GM21786 (cell line): Measurements from ENCODE around the gene RPTOR.

Experiments used
- ATAC-seq: cut with Tn5 transposase; IDR thresholded peaks from one replicate; pipeline ENCODE4 v1.9.1; 2021; ENCODE audit not compliant: unreplicated experiment

Gene RPTOR

DNA sequence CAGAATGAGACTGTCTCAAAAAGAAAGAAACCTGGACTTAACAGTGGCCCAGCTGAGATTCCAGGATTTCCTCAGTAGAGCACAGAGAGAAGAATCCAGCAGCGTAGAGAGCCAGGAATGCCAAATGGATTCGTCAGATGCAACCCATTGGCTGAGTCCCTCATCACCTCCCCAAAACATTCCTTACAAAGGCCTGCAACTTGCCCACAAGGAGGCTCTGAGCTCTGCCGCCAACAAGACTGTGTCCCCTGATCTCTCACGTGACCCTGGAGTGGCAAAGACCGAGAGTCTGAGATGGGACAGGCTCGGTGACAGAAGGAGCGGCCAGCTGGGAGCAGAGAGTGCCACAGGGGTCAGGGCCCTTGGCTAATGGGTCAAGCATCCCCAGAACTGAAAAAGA is 440.1 kb downstream of the RPTOR start:
- ATAC-seq: no peak

DNA sequence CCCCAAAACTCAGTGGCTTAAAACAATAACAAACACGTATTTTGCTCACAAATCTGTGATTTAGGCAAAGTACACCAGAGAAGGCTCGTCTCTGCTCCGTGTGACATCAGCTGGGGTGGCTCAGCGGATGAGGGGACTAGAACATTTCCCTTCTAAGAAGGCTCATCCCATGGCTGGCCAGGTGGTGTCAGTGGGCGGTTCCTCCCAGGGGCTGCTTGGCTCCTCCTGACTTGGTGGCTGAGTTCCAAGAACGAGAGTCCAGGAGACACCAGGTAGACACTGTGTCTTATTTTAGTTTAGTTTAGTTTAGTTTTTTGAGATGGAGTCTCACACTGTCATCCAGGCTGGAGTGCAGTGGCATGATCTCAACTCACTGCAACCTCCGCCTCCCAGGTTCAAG is 441.4 kb downstream of the RPTOR start:
- ATAC-seq: no peak

DNA sequence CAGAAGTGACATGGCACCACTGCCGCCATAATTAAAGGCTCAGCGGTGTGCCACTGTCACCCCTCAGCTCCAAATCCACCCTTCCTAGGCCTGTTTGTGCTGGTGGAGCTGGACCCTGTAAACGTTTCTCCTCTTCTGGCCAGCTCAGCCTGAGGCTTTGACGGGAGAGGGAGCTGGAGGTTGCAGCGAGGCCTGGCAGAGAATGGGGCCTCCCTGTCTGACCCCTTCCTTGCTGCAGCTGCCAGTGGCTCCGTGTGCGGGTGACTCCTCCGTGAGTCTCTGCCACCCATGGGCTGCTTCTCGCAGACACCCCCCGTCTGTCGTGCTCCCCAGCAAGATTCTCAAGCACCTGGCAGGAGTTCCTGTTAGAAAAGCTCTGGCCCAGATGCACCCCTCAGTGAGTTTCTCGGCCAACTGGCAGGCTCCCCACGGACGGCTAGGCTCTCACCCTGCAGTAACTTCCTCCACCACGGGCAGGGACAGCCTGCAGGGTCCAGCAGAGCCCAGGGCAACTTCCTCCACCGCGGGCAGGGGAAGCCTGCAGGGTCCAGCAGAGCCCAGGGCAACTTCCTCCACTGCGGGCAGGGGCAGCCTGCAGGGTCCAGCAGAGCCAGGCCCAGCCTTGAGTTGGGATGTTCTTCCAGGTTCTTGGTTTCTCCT is 442.3 kb downstream of the RPTOR start:
- no peak for ATAC-seq

DNA sequence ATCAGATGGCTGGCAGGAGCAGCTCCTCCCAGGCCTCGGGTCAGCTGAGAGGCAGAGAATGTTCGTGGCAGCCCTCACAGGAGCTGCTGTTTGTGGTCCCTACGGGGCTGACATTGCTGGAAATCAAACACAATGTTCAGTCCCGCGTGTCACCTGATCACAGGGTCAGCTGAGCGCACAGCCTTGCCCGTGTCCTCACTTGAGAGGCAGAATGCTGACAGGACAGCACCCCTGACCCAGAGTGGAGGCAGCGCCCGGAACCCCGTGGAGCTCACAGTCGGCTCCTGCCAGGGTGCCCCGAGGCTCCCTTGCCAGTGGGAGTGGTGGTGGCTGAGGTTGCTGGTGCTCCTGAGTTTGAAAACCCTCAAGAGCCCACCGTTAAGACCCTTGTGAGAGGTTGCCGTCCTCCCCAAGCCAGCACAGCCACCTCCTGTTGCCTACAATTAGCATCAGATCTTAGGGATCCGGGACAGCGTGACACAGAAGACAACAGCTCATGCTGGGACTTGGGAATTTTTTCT is 443.4 kb downstream of the RPTOR start:
- no peak for ATAC-seq

DNA sequence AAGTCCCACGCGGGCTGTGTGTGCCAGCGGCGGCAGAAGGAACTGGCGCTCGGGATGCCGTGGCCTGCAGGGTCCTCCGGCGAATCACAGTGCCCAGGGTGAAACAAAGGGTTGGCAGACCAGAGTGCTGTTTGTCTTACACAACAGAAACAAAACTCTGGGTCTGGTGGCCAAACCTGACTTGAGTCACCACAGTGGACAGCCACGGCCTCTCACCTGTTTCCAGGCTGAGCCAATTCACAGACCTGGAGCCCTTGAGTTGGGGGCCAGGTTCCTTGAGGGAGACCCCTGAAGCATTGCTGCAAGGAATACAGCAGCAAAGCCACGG is 444.9 kb downstream of the RPTOR start:
- ATAC-seq: no peak

DNA sequence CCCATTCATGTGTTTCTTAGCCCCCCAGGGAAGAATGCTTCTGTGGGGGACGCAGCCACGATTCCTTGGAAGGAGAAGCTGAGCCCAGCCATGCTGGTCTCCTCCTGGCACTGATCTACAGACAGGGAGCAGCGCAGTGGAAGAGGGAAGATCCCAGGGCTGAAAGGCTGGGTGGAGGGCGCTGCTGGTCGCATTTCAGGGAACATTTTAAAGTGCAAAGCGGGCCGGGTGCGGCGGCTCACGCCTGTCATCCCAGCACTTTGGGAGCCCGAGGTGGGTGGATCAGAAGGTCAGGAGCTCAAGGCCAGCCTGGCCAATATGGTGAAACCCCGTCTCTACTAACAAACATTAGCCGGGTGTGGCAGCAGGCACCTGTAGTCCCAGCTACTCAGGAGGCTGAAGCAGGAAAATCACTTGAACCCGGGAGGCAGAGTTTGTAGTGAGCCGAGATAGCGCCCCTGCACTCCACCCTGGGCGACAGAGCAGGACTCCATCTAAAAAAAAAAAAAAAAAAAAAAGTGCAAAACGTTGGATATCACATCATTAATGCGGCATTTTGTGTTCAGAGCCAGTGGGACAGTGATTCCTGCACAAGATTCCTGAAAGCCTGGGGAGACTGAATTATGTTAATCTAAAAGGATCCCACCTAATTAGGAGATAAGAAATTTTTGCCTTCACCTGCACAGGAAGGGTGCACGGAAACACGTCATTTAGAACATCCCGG is 446.4 kb downstream of the RPTOR start:
- no peak for ATAC-seq

DNA sequence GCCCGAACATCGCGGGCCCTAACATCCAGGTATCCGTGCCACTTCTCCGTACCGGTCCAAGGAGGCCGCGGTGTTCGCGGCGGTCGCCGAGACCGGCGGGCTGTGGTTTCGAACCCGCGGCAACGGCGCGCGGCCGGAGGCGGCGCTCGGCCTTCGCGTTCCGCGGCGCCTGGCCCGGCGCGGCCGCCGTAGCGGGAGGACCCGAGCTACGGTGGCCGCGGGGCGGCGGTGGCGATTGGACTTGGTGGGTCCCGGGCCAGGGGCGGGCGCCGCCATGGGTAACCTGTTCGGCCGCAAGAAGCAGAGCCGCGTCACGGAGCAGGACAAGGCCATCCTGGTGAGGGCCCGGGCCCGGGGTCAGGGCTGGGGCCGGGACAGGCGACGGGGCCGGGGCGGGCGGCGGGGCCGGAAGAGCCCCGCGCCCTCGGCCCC is 447.0 kb downstream of the RPTOR start, which contains the start of gene CHMP6:
Gene CHMP6, plus strand, starts transcription at position 197 of the 432 bp plus-strand sequence. Its CDS starts 78 bp downstream, at position 275.
- ATAC-seq: no peak

DNA sequence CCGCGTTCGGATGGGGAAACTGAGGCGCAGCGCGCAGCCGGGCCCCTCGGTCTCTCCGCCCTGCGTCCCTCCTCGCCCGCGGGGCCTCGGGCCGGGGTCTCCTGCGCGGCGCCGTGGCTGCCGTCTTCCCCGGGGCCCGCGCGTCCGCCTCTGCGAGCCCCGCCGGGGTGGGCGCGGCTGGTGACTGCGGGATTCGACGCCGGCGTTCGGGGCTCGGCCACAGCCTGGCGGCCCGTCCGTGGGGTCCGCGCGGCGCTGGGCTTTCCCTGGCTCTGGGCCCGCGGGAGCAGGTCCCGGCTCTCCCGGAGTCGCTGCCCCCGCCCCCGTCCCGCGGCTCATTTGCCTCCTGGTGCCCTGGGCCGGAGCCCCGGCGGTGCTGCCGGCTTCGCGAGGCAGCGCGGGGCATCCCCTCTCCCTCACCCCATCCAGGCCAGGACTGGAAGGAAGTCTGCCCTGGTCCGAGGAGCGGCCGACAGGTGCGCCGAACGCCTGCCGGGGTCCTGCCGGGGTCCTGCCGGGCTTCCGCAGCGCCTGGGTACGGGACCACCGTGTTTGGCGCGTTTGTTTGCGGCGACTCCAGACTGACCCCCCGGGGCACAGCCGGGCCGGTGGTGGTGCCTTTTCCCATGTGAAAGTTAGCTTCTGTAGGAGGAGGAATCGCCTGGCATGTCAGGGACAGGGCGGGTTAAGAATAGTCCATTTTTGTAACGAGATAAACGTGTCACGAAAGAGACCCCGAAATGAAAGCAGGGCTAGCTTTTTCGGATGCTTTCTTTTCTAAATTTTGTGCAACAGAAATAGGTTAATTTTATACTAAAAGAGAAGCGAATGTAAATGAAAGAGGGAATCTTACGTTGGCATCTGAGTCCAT is 447.7 kb downstream of the RPTOR start:
- ATAC-seq: no peak

DNA sequence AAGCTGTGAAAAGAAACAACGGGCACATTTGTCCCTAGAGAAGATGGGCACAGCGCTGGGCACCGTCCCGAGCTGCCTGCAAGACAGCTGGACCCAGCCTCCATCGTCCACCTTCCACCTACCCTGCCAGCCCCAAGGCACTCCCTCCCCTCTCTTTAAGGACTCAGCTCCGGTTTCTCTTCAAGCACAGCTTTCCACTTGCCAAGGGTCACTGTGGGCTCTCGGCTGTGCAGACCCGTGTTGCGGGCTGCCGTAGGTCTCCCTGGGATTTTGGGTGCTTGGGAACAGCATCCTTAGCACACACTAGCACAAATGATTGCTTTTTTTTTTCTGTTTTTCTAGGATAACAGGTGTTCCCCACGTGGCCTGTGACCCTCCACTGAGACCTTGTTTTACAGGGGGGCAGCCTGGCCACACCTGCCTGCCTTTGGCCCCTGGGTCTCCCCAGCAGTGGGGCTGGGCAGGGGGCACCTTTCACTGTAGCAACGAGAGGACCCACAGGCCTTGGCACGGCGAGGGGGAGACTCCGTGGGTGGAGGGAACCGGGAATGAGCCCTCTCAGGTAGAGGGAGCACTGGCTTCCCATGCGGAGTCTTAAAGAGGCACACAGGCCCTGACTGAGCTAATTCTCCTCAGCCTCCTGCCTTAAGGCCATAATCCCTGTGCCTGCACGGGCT is 448.4 kb downstream of the RPTOR start:
- ATAC-seq: no peak

DNA sequence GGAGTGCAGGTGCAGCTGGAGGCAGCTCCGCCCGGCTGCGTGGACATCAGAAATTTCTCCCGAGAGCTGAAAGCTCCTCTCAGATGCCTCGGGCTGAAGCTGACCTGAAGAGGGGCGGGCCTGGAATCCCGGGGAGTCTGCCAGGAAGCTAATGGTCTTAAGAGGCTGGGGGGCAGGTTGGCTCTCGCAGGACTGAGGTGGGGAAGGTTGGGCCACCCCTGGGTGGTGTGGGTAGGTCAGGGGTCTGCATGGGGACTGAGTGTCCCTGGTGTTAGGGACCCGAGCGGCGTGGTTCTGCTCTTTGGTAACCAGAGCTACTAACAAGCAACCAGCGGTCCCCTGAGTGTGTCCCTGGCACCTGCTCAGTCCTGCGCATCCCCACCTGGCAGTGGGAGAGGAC is 450.5 kb downstream of the RPTOR start:
- ATAC-seq: no peak

DNA sequence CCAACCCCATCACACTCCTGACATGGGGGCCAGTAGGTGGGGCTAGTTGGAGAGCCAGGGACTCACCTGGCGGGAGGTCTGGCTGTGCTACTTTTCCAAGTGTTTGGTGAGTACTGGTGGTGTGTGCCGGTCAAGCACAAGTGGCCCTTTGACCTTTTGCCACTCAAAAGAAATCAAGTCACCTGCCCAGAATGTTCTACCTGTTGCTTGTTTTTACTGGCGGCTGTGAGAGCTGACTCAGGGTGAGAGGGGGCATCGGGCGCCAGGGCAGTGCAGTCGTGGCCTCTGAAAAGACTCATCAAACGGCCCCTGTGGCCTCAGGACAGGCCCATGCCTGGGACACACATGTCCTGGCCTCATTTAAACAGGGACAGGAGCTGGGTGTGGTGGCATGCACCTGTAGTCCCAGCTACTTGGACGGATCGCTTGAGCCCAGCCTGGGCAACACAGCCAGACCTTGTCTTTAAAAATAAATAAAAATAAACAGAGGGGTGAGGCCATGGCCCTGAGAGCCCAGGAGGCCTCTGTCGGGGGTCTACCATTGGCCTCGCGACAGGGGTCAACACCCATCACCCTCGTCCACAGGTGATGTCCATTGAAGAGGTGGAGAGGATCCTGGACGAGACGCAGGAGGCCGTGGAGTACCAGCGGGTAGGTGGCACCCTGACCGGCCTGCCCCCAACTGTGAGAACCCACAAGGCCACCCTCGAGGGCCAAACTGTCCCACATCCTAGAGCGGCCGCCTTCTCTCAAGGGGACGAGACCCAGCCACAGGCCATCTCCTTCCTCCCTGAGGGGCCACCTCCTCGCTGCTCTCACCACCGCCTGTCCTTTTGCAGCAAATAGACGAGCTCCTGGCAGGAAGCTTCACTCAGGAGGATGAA is 452.0 kb downstream of the RPTOR start:
- ATAC-seq: no peak

DNA sequence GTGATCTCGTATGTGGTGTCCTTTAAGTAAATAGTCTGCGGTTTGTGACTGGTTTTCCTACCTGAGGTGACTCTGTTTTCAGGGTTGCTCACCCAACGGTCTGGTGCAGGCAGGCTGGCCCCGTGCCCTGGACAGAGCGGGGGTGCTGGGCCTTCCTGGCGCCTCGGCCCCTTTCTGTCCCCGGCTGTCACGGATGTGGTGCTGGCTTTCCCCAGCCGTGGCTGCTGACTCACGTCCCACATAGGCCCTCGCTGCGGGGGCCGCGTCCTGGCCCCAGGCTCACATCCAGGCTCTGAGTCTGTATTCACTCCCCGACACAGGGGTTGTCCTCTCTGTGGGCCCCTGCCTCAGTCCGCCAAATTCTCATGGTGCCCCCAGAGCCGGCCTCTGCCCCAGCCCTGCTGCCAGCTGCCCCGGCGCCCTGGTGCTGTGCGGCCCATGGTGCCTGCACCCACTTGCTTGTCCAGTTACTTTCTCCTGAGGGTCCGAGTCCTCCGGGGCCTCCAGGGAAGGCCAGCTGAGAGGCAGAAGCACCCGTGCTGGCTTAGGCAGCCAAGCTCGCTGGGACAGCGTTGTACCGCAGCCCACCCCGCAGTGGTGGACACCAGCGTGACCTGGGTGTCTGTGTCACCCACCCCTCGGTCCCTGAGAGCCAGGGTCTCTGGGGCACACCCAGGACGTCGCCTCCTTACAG is 452.9 kb downstream of the RPTOR start:
- ATAC-seq: no peak

DNA sequence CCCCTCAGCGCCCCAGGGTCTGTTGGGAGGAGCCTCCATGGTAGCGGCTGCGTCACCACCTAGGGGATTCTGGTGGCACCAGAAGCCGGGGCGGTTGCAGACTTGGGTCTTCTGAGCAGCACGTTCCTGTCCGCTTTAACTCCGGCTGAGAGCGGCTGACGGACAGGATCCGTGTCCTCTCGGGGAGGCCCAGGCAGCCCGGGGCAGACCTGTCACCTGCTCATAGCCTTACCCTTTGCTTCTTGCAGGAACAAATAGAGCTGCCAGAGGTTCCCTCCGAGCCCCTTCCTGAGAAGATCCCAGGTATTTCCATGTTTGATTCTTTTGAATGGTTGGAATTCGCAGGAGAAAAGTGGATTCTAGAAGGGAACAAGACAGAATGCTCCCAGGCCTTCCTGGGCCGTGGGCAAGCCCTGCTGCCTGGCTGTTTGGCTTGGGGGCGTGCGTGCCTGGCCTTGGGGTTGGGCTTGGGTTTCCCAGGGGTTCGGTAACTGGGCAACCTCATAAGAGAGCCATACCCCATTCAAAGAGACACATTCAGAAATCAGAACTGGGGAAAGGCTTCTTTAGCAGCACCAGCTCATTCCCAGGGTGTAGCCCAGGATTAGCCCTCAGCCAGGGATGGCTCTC is 453.6 kb downstream of the RPTOR start:
- ATAC-seq: no peak

DNA sequence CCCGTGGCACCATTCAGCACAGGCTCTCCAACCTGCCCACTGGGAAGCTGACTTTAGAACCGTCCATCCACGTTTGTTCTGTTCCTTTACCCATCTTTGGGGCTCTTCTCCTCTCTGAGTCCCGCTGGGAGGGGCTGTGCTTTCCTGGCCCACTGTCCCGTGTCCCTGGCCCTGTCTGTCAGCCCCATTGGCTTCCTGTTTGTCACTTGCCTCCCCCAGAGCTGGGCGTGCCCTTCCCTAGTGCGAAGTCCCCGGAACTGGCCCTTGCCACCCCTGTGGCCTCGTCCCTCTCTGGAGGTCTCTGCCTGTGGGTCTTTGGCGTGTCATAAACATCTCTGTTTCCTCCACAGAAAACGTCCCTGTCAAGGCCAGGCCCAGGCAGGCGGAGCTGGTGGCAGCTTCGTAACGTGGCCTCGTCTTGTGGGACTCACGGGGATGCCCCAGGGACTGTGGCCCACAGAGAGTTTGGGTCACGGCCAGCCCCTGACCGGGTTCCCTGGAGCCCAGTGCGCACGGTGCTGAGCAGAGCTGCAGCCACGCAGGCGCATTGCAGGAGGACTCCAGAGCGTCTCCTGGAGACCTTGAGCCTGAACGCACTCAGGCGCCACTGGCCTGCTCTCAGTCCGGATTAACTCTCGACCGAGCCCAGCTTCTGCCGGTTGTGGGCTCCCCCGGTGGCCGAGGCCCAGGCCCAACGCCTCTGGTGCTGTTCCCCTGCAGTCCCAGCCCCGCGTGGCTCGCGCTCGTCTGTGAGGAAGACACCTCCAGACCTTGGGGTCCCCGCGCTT is 454.3 kb downstream of the RPTOR start:
- no peak for ATAC-seq

DNA sequence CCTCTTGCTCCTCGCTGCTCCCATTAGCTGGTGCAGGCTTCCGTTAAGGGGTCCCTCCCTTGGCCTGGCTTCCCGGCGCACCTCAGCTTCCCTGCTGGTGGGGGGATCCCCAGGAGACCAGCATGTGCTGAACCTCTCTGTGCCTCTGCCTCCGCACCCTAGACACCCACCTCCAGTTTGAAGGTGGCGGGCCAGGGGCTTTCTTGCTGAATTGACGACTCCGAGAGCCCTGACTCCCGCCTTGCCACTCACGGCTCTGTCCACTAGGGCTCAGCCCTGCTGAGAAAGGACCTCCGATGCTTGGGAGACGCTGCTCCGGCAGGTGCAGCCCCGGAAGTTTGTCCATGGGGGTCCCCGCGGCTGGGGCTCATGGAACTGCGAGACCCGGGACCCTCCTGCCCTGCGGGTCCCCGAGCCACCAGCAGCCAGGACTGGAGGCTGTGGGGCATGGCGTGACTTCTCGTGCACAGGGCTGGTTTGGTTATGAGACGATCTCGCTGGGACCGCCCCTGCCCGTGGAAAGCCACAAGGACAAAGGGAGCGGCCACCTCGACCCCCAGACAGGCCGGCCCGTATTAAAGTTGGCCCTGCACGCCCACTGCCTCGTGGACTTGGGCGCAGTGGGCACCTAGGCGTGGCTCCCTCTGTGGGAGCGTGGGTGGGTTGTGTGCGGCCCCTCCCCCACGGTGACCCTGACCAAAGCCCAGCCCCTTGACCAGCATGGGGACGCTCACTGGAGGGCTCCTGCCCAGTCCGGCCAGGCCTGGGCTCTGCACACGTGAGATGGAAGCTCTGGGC is 455.1 kb downstream of the RPTOR start:
- no peak for ATAC-seq

DNA sequence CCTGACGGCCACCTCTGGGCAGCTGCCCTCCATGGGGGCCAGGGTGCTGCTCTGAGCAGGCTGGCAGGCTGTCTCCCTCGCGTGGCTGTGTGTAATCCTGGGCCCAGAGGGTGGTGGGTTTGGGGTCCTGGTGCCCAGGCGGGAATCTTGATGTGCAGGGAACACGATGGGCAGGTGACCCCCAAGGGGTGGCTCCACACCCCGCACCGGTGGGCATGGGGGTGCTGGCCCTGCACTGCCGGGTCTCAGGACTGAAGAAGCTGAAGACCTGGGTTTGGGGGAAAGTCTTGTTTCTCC is 455.6 kb downstream of the RPTOR start:
- ATAC-seq: no peak

DNA sequence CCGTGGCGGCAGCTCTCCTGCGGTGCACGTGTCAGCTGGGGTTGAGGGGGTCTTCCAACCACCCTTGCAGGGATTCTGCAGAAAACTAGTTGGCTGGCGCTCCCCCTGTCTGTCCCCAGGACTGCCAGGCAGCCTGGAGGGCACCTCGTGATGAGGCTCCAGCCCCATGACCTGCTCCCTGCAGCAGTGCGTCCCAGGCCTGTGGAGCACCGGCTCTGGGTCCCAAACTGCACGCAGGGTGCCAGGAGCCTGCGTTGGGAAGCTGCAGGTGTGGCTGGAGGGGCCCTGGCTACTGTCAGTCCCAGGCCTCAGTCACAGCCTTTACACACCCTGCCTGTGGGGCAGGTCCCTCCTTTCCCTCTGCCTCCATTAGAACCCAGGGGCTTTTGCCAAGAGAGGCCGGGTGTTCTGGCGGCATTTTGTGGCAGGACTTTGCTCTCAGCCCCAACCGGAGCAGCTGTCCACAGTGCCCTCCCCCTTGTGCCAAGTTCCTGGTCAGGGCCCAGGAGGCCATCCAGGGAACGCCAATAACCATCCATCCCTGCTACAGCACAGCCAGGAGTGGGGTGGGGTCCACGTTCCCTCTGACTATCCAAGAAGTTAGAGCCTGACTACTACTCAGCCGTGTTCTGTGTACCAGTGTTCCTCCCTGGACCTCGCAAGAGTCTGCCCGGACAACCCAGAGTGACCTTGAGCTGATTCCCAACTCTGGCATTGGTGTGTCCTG is 456.2 kb downstream of the RPTOR start:
- no peak for ATAC-seq
